Activated naive CD4-positive, alpha-beta T cell treated with Interleukin-2 at 50 U/mL for 16 hours (primary cell): Measurements from ENCODE around the gene TARM1.

ENCODE experiments used
- DNase-seq: peaks from one replicate; pipeline ENCODE4 v3.0.0-alpha.2; 2020

The TARM1 gene

GRCh38 chr19:54029930-54030490 is 51.2 kb downstream of the TARM1 start:
- peak; percentile 50 for DNase-seq

- DNase-seq, result no peak
These were observed 51.9 kb downstream of the TARM1 start for GRCh38 chr19:54029301-54029700.

GRCh38 chr19:54026656-54027055 is 54.5 kb downstream of the TARM1 start:
- no peak for DNase-seq

GRCh38 chr19:54024660-54025059 is 56.5 kb downstream of the TARM1 start:
- DNase-seq, result no peak

- no peak for DNase-seq
These were observed 58.0 kb downstream of the TARM1 start for GRCh38 chr19:54023191-54023590.

GRCh38 chr19:54021932-54022331 is 59.2 kb downstream of the TARM1 start:
- no peak for DNase-seq

GRCh38 chr19:54021363-54021762 is 59.8 kb downstream of the TARM1 start:
- DNase-seq, result no peak
